ENCODE data around the gene CNTN1.
"Not testable (repeated sequence)": the region's sequence is repeated elsewhere in the genome, so short reads cannot be mapped to it uniquely, and the experiment has no call there.

CNTN1 gene

GRCh38 chr12:40701756-40702155 lies 9.5 kb downstream of the CNTN1 start:
- DNase-seq (ENCODE audit: low spot score) = no peak

- no peak for DNase-seq (ENCODE audit: low spot score)
Observed at GRCh38 chr12:40711121-40711520, 18.9 kb downstream of the CNTN1 start.

- no peak for DNase-seq (ENCODE audit: low spot score)
Observed at GRCh38 chr12:40714636-40715035, 22.4 kb downstream of the CNTN1 start.

DNA sequence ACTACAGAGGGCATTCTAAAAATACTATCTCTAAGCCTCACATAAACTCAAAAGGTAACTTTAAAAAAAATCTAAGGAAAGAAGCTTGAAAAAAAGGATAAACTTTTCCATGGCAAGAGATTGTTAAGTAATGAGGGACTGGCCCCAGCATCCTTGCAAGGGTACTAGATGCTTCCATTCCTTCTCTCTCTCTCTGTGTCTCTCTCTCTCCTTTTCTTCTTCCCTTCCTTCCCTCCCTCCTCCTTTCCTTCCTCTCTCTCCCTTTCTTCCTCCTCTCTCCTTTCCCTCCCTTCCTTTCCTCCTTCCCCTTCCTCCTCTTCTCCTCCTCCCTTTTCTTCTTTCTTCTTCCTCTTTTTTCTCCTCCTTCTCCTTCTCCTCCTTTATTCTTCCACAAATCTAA lies 23.8 kb downstream of the CNTN1 start:
- DNase-seq (ENCODE audit: low spot score) = no peak

- no peak for DNase-seq (ENCODE audit: low spot score)
Observed at GRCh38 chr12:40717576-40717975, 25.3 kb downstream of the CNTN1 start.

GRCh38 chr12:40718878-40719372 lies 26.7 kb downstream of the CNTN1 start:
- no peak for DNase-seq (ENCODE audit: low spot score)

GRCh38 chr12:40723001-40723400 lies 30.8 kb downstream of the CNTN1 start:
- DNase-seq (ENCODE audit: low spot score) = no peak

GRCh38 chr12:40726366-40726765 lies 34.1 kb downstream of the CNTN1 start:
- no peak for DNase-seq (ENCODE audit: low spot score)

DNA sequence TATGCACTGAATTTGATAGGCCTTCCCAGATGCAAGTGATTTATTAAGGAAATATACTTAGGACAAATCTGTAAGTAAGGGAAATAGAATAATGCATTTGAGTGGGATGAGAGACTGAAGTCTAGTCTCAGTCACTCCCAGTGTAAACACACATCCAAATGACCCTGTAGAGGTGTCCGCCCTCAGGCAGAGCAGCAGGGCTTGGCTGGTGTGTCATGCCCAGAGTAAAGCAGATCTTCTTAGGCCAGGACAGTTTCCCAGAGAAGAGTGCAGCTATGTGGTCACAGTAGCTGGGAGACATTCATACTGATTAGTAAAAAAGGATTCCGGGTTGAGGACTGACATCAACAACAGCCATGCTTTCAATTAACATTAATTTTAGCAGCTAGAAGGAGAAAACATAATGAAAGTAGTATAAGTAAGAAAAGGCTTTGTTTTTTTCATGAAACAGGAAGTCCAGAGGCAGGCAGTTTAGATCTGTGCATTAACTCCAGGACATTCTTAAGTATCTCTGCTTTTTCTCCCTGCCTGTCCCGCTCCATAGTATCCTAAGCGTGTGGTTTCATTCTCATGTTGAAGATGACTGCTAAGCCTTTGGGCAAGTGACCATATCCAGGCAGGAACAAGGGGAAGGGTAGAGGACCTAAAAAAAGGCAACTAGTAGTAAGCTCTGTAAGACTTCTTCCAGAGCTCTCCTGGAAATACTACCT lies 35.7 kb downstream of the CNTN1 start:
- no peak for DNase-seq (ENCODE audit: low spot score)

DNA sequence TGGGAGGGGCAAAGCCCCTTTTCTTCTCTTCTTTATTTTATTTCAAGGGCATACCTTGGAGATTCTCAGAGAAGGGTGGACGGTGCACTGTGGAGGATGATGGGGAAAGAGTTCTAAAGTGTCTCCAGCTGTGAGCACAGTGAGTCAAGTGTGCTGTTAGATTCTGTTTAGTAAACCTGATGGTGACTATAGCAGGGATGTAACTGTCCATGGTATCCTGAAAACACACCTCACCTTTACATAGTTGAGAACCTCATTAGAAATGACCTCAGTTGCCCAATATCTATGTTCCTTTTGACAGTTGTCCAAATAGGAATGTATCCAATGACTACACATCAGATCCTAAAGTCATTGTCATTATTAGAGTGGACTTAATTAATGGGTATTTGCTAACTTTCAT lies 38.0 kb downstream of the CNTN1 start:
- DNase-seq (ENCODE audit: low spot score) = no peak

DNA sequence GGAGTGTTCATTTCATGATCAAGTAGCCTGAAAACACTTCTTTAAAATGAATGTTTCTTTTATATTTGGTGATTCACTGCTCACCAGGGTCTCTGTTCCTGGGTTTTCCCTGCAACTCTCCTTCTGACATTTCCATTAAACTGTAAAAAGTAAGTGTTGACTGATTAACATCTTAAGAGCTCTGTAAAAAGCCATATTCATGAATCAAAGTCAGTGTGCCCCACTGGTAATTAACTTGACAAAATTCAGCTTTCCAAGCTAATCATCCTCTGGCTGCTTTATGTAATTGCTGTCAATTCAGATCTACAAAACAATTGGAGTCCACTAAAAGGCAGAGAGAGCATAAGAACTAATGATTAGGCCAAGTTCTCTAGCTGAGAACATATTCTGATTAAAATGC lies 41.6 kb downstream of the CNTN1 start:
- no peak for DNase-seq (ENCODE audit: low spot score)

GRCh38 chr12:40734276-40734675 lies 42.0 kb downstream of the CNTN1 start:
- no peak for DNase-seq (ENCODE audit: low spot score)

GRCh38 chr12:40735551-40736230 lies 43.5 kb downstream of the CNTN1 start:
- no peak for DNase-seq (ENCODE audit: low spot score)

DNA sequence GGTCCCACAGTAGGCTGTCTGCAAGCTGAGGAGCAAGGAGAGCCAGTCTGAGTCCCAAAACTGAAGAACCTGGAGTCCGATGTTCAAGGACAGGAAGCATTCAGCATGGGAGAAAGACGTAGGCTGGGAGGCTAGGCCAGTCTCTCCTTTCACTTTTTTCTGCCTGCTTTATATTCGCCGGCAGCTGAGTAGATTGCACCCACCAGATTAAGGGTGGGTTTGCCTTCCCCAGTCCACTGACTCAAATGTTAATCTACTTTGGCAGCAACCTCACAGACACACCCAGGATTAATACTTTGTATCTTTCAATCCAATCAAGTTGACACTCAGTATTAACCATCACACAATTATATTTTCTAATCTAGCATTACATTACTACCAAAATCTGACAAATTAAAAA lies 45.2 kb downstream of the CNTN1 start:
- DNase-seq (ENCODE audit: low spot score) = not testable (repeated sequence)

DNA sequence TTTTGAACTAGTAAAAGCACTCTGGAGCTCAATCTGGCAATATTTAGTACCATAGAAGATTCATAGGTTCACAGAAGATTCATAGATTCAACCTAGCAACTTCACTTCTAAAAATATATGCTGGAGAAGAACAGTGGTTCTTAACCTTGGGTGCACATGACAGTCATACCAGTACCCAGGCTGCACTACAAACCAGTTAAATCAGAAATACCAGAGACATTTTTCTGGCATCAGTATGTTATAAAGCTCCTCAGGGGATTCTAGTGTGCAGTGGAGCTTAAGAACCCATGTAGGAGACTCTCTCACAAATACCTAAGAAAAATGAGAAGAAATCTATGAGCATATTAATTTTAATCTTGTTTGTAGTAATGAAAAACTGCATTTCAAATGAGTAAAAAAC lies 46.6 kb downstream of the CNTN1 start:
- DNase-seq (ENCODE audit: low spot score) = no peak

GRCh38 chr12:40742041-40742440 lies 49.8 kb downstream of the CNTN1 start:
- DNase-seq (ENCODE audit: low spot score) = peak; percentile 6

GRCh38 chr12:40745386-40745785 lies 53.1 kb downstream of the CNTN1 start:
- DNase-seq (ENCODE audit: low spot score) = no peak

GRCh38 chr12:40749863-40750262 lies 57.6 kb downstream of the CNTN1 start:
- no peak for DNase-seq (ENCODE audit: low spot score)

GRCh38 chr12:40752011-40752410 lies 59.8 kb downstream of the CNTN1 start:
- peak; percentile 45 for DNase-seq (ENCODE audit: low spot score)

- no peak for DNase-seq (ENCODE audit: low spot score)
Observed at GRCh38 chr12:40760821-40761220, 68.6 kb downstream of the CNTN1 start.

DNA sequence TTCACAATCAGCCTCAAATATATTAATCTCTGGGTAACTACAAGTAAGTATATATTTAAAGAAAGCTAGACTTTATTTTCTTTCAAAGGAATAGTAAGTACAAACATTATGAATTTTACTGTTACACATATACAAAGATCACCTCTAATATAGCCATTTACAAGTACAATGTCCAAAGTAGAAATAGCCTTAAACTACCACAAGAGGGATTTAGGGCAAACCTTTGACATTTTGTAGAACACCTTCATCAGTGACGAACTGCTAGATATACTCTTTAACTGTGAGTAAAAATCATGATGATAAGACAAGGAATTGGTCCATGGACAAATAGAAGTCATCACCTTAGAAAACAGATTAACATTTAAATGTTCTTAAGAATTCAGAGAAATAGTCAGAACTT lies 69.8 kb downstream of the CNTN1 start:
- DNase-seq (ENCODE audit: low spot score) = no peak

GRCh38 chr12:40768125-40768864 lies 76.1 kb downstream of the CNTN1 start:
- peak; percentile 37 for DNase-seq (ENCODE audit: low spot score)

GRCh38 chr12:40769846-40770245 lies 77.6 kb downstream of the CNTN1 start:
- no peak for DNase-seq (ENCODE audit: low spot score)

Measured in putamen (tissue), 1 donor.